ENCODE data around the gene C2orf69. TPM values are rescaled to one million over a fixed set of nuclear protein-coding genes. Genes with fewer than 3 reads are reported as not detected.

Gene C2orf69
- polyA plus RNA-seq (ENCODE audit: insufficient read length in 4 of 4): 10 to 100 TPM; 12.1 to 16.1 (median 13.7) TPM

- DNase-seq (ENCODE audit: low read depth in 4 of 4, low spot score in 3 of 4): peak; percentile 87 to 95 (median 92)
These were observed at the start of gene C2orf69 for GRCh38 chr2:199911052-199911876. Gene C2orf69, plus strand, starts transcription at chr2:199911293. Its CDS starts 146 bp downstream, at chr2:199911439.

- no peak for DNase-seq (ENCODE audit: low read depth in 4 of 4, low spot score in 3 of 4)
These were observed 48.3 kb upstream of the C2orf69 start for GRCh38 chr2:199862788-199863187.

GRCh38 chr2:199865905-199866304, 45.2 kb upstream of the C2orf69 start:
- no peak for DNase-seq (ENCODE audit: low read depth in 4 of 4, low spot score in 3 of 4)

- no peak for DNase-seq (ENCODE audit: low read depth in 4 of 4, low spot score in 3 of 4)
These were observed 42.5 kb upstream of the C2orf69 start for GRCh38 chr2:199868431-199869226.

- no peak for DNase-seq (ENCODE audit: low read depth in 4 of 4, low spot score in 3 of 4)
These were observed 41.9 kb upstream of the C2orf69 start for GRCh38 chr2:199869227-199869541.

GRCh38 chr2:199869653-199870052, 41.4 kb upstream of the C2orf69 start:
- DNase-seq (ENCODE audit: low read depth in 4 of 4, low spot score in 3 of 4): no peak

- DNase-seq (ENCODE audit: low read depth in 4 of 4, low spot score in 3 of 4): no peak
These were observed 40.5 kb upstream of the C2orf69 start for GRCh38 chr2:199870581-199870980.

GRCh38 chr2:199874209-199874608, 36.9 kb upstream of the C2orf69 start:
- no peak for DNase-seq (ENCODE audit: low read depth in 4 of 4, low spot score in 3 of 4)

- DNase-seq (ENCODE audit: low read depth in 4 of 4, low spot score in 3 of 4): no peak
These were observed 35.7 kb upstream of the C2orf69 start for GRCh38 chr2:199875400-199875799.

GRCh38 chr2:199882667-199883066, 28.4 kb upstream of the C2orf69 start:
- no peak for DNase-seq (ENCODE audit: low read depth in 4 of 4, low spot score in 3 of 4)

- no peak for DNase-seq (ENCODE audit: low read depth in 4 of 4, low spot score in 3 of 4)
These were observed 27.4 kb upstream of the C2orf69 start for GRCh38 chr2:199883474-199884212.

GRCh38 chr2:199895406-199895805, 15.7 kb upstream of the C2orf69 start:
- no peak for DNase-seq (ENCODE audit: low read depth in 4 of 4, low spot score in 3 of 4)

- DNase-seq (ENCODE audit: low read depth in 4 of 4, low spot score in 3 of 4): no peak
These were observed 14.5 kb upstream of the C2orf69 start for GRCh38 chr2:199896617-199897016.

GRCh38 chr2:199901942-199902341, 9.2 kb upstream of the C2orf69 start:
- no peak for DNase-seq (ENCODE audit: low read depth in 4 of 4, low spot score in 3 of 4)

GRCh38 chr2:199902486-199903110, 8.5 kb upstream of the C2orf69 start:
- DNase-seq (ENCODE audit: low read depth in 4 of 4, low spot score in 3 of 4): no peak

GRCh38 chr2:199903111-199903510, 8.0 kb upstream of the C2orf69 start:
- DNase-seq (ENCODE audit: low read depth in 4 of 4, low spot score in 3 of 4): no peak

- no peak for DNase-seq (ENCODE audit: low read depth in 4 of 4, low spot score in 3 of 4)
These were observed 3.9 kb upstream of the C2orf69 start for GRCh38 chr2:199907008-199907714.

GRCh38 chr2:199910338-199911051, 598 bp upstream of the C2orf69 start:
- DNase-seq (ENCODE audit: low read depth in 4 of 4, low spot score in 3 of 4): peak in 1 of 4 donors; percentile 2

- DNase-seq (ENCODE audit: low read depth in 4 of 4, low spot score in 3 of 4): peak in 1 of 4 donors; percentile 48
These were observed 726 bp downstream of the C2orf69 start for GRCh38 chr2:199911877-199912161.

Measured in left renal pelvis (tissue), 4 donors.